Sigmoid colon (tissue), 7 donors: ENCODE results near the gene MOB3A. TPM values are rescaled to one million over a fixed set of nuclear protein-coding genes. Genes with fewer than 3 reads are reported as not detected.
"Not testable (repeated sequence)": the region's sequence is repeated elsewhere in the genome, so short reads cannot be mapped to it uniquely, and the experiment has no call there.

Experiments used
- DNase-seq: peaks from one replicate; pipeline ENCODE4 v3.0.0-alpha.2; 2019
- H3K27ac ChIP-seq, 4 donors: fragments of 200-600 bp; sonication (generic); one replicate each; pipeline ENCODE4 v1.5.1; 2016 to 2019; ENCODE audit warnings: mild to moderate bottlenecking in 1 of 4
- H3K27me3 ChIP-seq, 3 donors: fragments of 200-600 bp; sonication (generic); one replicate each; pipeline ENCODE4 v1.5.1; 2019; ENCODE audit warnings: mild to moderate bottlenecking in 1 of 3
- H3K36me3 ChIP-seq, 4 donors: fragments of 200-600 bp; sonication (generic); one replicate each; pipeline ENCODE4 v1.5.1; 2016 to 2019
- H3K4me1 ChIP-seq, 4 donors: fragments of 200-600 bp; sonication (generic); one replicate each; pipeline ENCODE4 v1.5.1; 2017 to 2019
- H3K4me3 ChIP-seq, 4 donors: fragments of 200-600 bp; sonication (generic); one replicate each; pipeline ENCODE4 v1.5.1; 2017 to 2019; ENCODE audit warnings: mild to moderate bottlenecking in 2 of 4, moderate library complexity in 1 of 4
- H3K9me3 ChIP-seq, 4 donors: fragments of 200-600 bp in 3 of 4; sonication (generic) in 3 of 4; one replicate each; pipeline versions ENCODE4 v1.5.1 to v1.6.1; 2013 to 2019
- EP300 ChIP-seq, 4 donors: sonication (generic); formaldehyde crosslinking; IDR thresholded peaks; one replicate each; pipeline ENCODE4 v1.6.1; 2017; ENCODE audit warnings: antibody characterized with exemption in 4 of 4
- POLR2A ChIP-seq, 2 donors: fragments of 450-650 bp; IDR thresholded peaks; one replicate each; pipeline ENCODE4 v1.6.1; 2016; ENCODE audit warnings: antibody characterized with exemption in 2 of 2, mild to moderate bottlenecking in 2 of 2, moderate library complexity in 2 of 2
- POLR2AphosphoS5 ChIP-seq, 4 donors: sonication (generic); formaldehyde crosslinking; IDR thresholded peaks; one replicate each; pipeline ENCODE4 v1.6.1; 2017; ENCODE audit warnings: antibody characterized with exemption in 4 of 4
- WGBS, 2 donors: extraction: QIAGEN DNeasy Blood & Tissue Kit; methylation state at CpG; one replicate each; pipeline ENCODE4 v1.1.7; 2013; 5-methylcytosine and 5-hydroxymethylcytosine counted together
- intact Hi-C: fragments of 100-400 bp; cut with DNase I; formaldehyde crosslinking; loops from one replicate; pipeline ENCODE4 v1.15.1; 2023
- polyA plus RNA-seq, 3 donors: library from polyadenylated mRNA; stranded (reverse); fragments of 200-250 nt; gene quantifications; one replicate each; pipeline ENCODE4 v1.2.3, GENCODE V29; 2013
- total RNA-seq, 4 donors: library from RNA; depleted of rRNA; stranded (reverse); fragments of >200 nt; gene quantifications; one replicate each; pipeline ENCODE4 v1.1.0, GENCODE V29; 2016
- TF ChIP-seq, protein P1 (sequence below), 4 experiments: fragments of 450-650 bp in 3 of 4; fragments of 200-600 bp in 1 of 4; IDR thresholded peaks; one replicate each; pipeline ENCODE4 v1.5.1; 2016 to 2019; ENCODE audit warnings: antibody characterized with exemption in 4 of 4, mild to moderate bottlenecking in 3 of 4, moderate library complexity in 2 of 4
- donor health status: healthy with polysubstance abuse.
- donor health status: Bipolar disorder and iron deficiency.
- donor health status: healthy.

Gene MOB3A
- total and polyA plus RNA-seq, 7 donors: 14.4 to 65.4 (median 28.6) TPM

DNA sequence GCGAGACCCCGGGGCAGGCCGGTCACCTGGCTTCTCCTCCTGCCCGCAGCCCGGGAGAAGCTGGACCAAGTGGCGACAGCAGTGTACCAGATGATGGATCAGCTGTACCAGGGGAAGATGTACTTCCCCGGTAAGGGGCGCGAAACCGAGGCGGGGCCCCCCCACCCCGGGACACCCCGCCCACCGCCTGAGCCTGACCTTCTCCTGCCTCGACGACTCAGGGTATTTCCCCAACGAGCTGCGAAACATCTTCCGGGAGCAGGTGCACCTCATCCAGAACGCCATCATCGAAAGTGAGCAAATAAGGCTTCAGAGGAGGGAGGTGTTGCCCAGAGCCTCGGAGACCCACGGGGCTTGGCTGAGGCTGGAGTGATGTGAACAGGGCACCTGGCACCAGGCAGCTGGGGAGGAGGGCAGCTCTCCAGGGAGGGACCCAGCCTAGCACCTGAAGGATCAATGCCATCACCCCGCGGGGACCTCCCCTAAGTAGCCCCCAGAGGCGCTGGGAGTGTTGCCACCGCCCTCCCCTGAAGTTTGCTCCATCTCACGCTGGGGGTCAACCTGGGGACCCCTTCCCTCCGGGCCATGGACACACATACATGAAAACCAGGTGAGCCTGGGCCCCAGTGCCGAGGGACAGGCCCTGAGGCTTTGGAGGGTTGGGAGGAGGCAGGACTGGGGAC lies 1.2 kb upstream of the MOB3A start:
- Histone ChIP-seq H3K4me3 (peak overlapping the region; percentile 27 to 87 (median 47)), H3K27ac (peak overlapping the region; percentile 73 to 81 (median 76)), H3K36me3 (peaks cover 16 to 34% (median 27%) of the 10 kb centered on the region in 4 donors), H3K27me3 (no peaks in the 10 kb centered on the region), H3K9me3 (no peaks in the 10 kb centered on the region), H3K4me1 (peaks cover 0 to 45% (median 38%) of the 10 kb centered on the region in 4 donors)
- intact Hi-C loops: loop anchor here (5.0 kb wide), 2 partner anchors 55 to 235 kb away; partner anchors contain the start of genes AP3D1 and KLF16
- peak; percentile 80 for DNase-seq
- 12 to 21% methylated on average over 30 of the region's 30 CpGs for WGBS, 2 donors
- no peak for TF ChIP-seq POLR2A (IDR thresholded peaks at IDR 0.05)
- no peak for TF ChIP-seq EP300 (IDR thresholded peaks at IDR 0.05)
- no peak for TF ChIP-seq POLR2AphosphoS5 (IDR thresholded peaks at IDR 0.05)
- TF ChIP-seq, protein P1, sequence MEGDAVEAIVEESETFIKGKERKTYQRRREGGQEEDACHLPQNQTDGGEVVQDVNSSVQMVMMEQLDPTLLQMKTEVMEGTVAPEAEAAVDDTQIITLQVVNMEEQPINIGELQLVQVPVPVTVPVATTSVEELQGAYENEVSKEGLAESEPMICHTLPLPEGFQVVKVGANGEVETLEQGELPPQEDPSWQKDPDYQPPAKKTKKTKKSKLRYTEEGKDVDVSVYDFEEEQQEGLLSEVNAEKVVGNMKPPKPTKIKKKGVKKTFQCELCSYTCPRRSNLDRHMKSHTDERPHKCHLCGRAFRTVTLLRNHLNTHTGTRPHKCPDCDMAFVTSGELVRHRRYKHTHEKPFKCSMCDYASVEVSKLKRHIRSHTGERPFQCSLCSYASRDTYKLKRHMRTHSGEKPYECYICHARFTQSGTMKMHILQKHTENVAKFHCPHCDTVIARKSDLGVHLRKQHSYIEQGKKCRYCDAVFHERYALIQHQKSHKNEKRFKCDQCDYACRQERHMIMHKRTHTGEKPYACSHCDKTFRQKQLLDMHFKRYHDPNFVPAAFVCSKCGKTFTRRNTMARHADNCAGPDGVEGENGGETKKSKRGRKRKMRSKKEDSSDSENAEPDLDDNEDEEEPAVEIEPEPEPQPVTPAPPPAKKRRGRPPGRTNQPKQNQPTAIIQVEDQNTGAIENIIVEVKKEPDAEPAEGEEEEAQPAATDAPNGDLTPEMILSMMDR (IDR thresholded peaks at IDR 0.05): no peak

DNA sequence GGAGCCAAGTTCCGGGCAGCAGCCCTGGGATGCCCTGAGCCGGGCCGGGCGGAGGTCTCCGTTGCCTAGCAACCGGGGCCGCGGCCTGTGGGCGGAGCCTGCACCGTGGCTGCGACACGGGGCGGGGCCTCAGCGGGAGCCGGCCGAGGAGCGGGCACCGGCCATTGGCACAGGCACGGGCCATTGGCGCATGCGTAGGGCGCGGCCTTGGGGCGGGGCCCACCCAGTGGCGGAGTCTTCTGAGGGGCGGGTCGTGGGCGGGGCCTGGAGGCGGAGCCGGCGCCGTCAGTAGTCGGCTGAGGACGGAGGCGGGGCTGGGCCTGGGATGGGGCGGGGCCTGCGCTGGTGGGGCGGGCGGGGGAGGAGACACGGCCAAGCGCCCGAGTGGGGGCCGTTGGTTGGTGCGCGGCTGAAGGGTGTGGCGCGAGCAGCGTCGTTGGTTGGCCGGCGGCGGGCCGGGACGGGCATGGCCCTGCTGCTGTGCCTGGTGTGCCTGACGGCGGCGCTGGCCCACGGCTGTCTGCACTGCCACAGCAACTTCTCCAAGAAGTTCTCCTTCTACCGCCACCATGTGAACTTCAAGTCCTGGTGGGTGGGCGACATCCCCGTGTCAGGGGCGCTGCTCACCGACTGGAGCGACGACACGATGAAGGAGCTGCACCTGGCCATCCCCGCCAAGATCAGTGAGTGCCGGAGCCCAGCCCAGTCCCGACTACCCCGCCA lies 515 bp upstream of the MOB3A start, which contains the start of gene IZUMO4:
TSS of gene IZUMO4 (plus strand) at position 436 of the 723 bp plus-strand sequence. CDS start at position 467, 31 bp downstream.
- Histone ChIP-seq H3K9me3 (no peaks in the 10 kb centered on the region), H3K36me3 (peaks cover 11 to 27% (median 22%) of the 10 kb centered on the region in 4 donors), H3K27me3 (no peaks in the 10 kb centered on the region), H3K27ac (peak within 1 kb of the TSS; percentile 88 to 99 (median 93)), H3K4me1 (peaks cover 0 to 52% (median 45%) of the 10 kb centered on the region in 4 donors), H3K4me3 (peak within 1 kb of the TSS; percentile 63 to 87 (median 74))
- TF ChIP-seq POLR2AphosphoS5 (IDR thresholded peaks at IDR 0.05) (peak; percentile 13 to 71 (median 64)), EP300 (IDR thresholded peaks at IDR 0.05) (no peak), POLR2A (IDR thresholded peaks at IDR 0.05) (no peak)
- TF ChIP-seq, protein P1 (IDR thresholded peaks at IDR 0.05): peak in 3 of 4 experiments; percentile 30 to 38 (median 34)
- WGBS, 2 donors: 0% methylated on average over 70 of the region's 70 CpGs
- peak; percentile 99 for DNase-seq
- intact Hi-C loops: loop anchor here (5.0 kb wide), 2 partner anchors 56 to 234 kb away; partner anchors contain the start of genes AP3D1 and KLF16

DNA sequence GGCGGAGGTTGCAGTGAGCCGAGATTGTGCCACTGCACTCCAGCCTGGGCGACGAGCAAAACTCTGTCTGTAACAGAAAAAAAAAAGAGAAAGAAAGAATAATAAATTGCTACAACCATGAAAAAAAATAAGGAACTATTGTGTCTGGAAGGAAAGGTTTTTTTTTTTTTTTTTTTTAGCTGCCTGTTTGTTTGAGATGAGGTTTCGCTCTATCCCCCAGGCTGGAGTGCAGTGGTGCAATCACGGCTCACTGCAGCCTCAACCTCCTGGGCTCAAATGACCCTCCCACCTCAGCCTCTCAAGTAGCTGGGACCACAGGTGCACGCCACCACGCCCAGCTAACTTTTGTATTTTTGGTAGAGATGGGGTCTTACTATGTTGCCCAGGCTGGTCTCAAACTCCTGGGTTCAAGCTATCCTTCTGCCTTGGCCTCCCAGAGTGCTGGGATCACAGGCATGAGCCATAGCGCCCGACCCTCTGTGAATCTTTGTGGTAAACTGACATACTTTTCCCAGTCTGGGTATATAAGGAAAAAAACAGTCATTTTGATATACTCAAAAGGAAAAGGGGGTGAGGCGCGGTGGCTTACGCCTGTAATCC lies 4.1 kb downstream of the MOB3A start:
- Histone ChIP-seq H3K27ac (peak overlapping the region; percentile 88 to 99 (median 93)), H3K4me1 (peaks cover 0 to 88% (median 77%) of the 10 kb centered on the region in 4 donors)
- 89 to 96% methylated on average over 13 of the region's 13 CpGs for WGBS, 2 donors
- not testable (repeated sequence) for DNase-seq, H3K36me3 ChIP-seq, H3K4me3 ChIP-seq, H3K27me3 ChIP-seq, H3K9me3 ChIP-seq
- intact Hi-C loops: loop anchor here (5.0 kb wide), 1 partner anchor 75 kb away; the partner anchor contains the start of gene BTBD2

DNA sequence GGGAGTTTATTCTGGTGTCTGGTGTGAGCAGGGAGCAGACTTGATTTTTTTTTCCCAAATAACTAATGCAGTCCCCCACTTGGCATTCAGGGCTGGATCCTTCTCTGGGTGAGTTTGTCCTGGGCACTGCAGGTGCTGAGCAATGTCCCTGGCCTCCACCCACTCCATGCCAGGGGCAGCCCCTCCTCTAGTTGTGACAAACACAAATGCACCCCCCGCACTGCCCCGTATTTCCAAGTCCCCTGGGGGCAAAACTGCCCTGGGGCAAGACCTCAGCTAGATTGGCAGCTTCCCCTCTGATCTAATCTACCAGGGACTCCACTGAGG lies 6.4 kb downstream of the MOB3A start:
- no peak for DNase-seq
- TF ChIP-seq EP300 (IDR thresholded peaks at IDR 0.05) (no peak), POLR2A (IDR thresholded peaks at IDR 0.05) (no peak), POLR2AphosphoS5 (IDR thresholded peaks at IDR 0.05) (no peak)
- TF ChIP-seq, protein P1 (IDR thresholded peaks at IDR 0.05): no peak
- intact Hi-C loops: loop anchor here (5.0 kb wide), 1 partner anchor 72 kb away; the partner anchor contains the start of gene BTBD2
- Histone ChIP-seq H3K27ac (peak overlapping the region; percentile 88 to 99 (median 93)), H3K4me3 (no peak overlapping the region), H3K9me3 (no peaks in the 10 kb centered on the region), H3K4me1 (peaks cover 0 to 96% (median 85%) of the 10 kb centered on the region in 4 donors), H3K36me3 (peaks cover 0 to 6% (median 0%) of the 10 kb centered on the region in 4 donors), H3K27me3 (no peaks in the 10 kb centered on the region)
- WGBS, 2 donors: 63 to 81% methylated on average over 2 of the region's 2 CpGs
